SK-N-SH (cell line): ENCODE results near the gene SH3GL2. TPM values are rescaled to one million over a fixed set of nuclear protein-coding genes. Genes with fewer than 3 reads are reported as not detected.

Experiments
- CTCF ChIA-PET: fragments of 300-600, 350-600 bp; formaldehyde crosslinking; extraction: SDS; loops from one replicate; lab custom pipeline; 2021; lab: Yijun Ruan, JAX
- POLR2A ChIA-PET: fragments of 350-600 bp; sonication (Branson Sonifier 250); formaldehyde crosslinking; extraction: SDS; loops from one replicate; lab custom pipeline; 2020; ENCODE audit warnings: antibody characterized with exemption, inconsistent platforms; lab: Yijun Ruan, JAX
- DNase-seq: peaks from one replicate; pipeline ENCODE4 v3.0.0; 2012
- H2AFZ ChIP-seq: fragments of 200-600 bp; sonication (generic); 2 replicates; pipeline ENCODE4 v1.8.1; 2016; ENCODE audit warnings: antibody characterized with exemption, mild to moderate bottlenecking, low read depth
- H3F3A ChIP-seq: fragments of 200-600 bp; sonication (generic); replicated peaks from 2 replicates; pipeline ENCODE3; 2016; ENCODE audit warnings: antibody characterized with exemption, mild to moderate bottlenecking; ENCODE audit not compliant: insufficient read depth
- H3K27ac ChIP-seq, 2 experiments: fragments of 200-500 bp in 1 of 2; fragments of 200-600 bp in 1 of 2; sonication (Bioruptor generic) in 1 of 2; sonication (generic), shearing (Covaris generic) in 1 of 2; 2 replicates each; pipeline versions ENCODE4 v1.5.1 to v1.6.1; 2014 to 2016; ENCODE audit warnings: low read depth in 2 of 2, inconsistent platforms in 1 of 2, low read length in 1 of 2, mild to moderate bottlenecking in 1 of 2, mixed read lengths in 1 of 2
- H3K27me3 ChIP-seq: fragments of 200-600 bp; sonication (generic), shearing (Covaris generic); 2 replicates; pipeline ENCODE4 v1.6.1; 2016; ENCODE audit warnings: mixed run types; ENCODE audit not compliant: insufficient read depth
- H3K36me3 ChIP-seq, 2 experiments: fragments of 200-500 bp in 1 of 2; fragments of 200-600 bp in 1 of 2; sonication (Bioruptor generic) in 1 of 2; sonication (generic) in 1 of 2; replicated peaks in 1 of 2; 2 replicates each; pipeline versions ENCODE3 to v1.5.1; 2014 to 2016; ENCODE audit warnings: low read length in 1 of 2, mild to moderate bottlenecking in 1 of 2; ENCODE audit not compliant: insufficient read depth in 2 of 2, control insufficient read depth in 1 of 2
- H3K4me1 ChIP-seq, 2 experiments: fragments of 200-500 bp in 1 of 2; fragments of 200-600 bp in 1 of 2; sonication (Bioruptor generic) in 1 of 2; sonication (generic), shearing (Covaris generic) in 1 of 2; 2 replicates each; pipeline versions ENCODE4 v1.5.1 to v1.6.1; 2014 to 2016; ENCODE audit warnings: low read depth in 1 of 2, low read length in 1 of 2, mixed run types in 1 of 2; ENCODE audit not compliant: insufficient read depth in 2 of 2, control insufficient read depth in 1 of 2
- H3K4me2 ChIP-seq: fragments of 200-600 bp; sonication (generic), shearing (Covaris generic); 2 replicates; pipeline ENCODE4 v1.6.1; 2017; ENCODE audit warnings: mixed run types
- H3K4me3 ChIP-seq, 2 experiments: fragments of 200-500 bp in 1 of 2; fragments of 200-600 bp in 1 of 2; sonication (Bioruptor generic) in 1 of 2; sonication (generic), shearing (Covaris generic) in 1 of 2; 2 replicates each; pipeline versions ENCODE4 v1.5.1 to v1.8.1; 2014 to 2016; ENCODE audit warnings: low read depth in 2 of 2, inconsistent platforms in 1 of 2, low read length in 1 of 2, mild to moderate bottlenecking in 1 of 2, mixed read lengths in 1 of 2, moderate library complexity in 1 of 2
- H3K79me2 ChIP-seq: fragments of 200-600 bp; sonication (generic); 2 replicates; pipeline ENCODE4 v1.8.1; 2017; ENCODE audit warnings: mild to moderate bottlenecking; ENCODE audit not compliant: insufficient read depth
- H3K9ac ChIP-seq: fragments of 200-600 bp; sonication (generic); 2 replicates; pipeline ENCODE4 v1.6.1; 2017; ENCODE audit warnings: mixed run types
- H3K9me2 ChIP-seq: fragments of 200-600 bp; sonication (generic); 2 replicates; pipeline ENCODE4 v1.6.1; 2017; ENCODE audit warnings: mixed run types
- H3K9me3 ChIP-seq: fragments of 200-600 bp; sonication (generic); 2 replicates; pipeline ENCODE4 v1.6.1; 2017; ENCODE audit warnings: mixed run types, mild to moderate bottlenecking, moderate library complexity
- H4K20me1 ChIP-seq: fragments of 200-600 bp; sonication (generic); 2 replicates; pipeline ENCODE4 v1.6.1; 2017; ENCODE audit warnings: mild to moderate bottlenecking, mixed run types; ENCODE audit not compliant: insufficient read depth
- CHD2 ChIP-seq: fragments of 150-350 bp; IDR thresholded peaks from 2 replicates; pipeline ENCODE4 v1.6.1; 2018; ENCODE audit warnings: low read length; ENCODE audit not compliant: partially characterized antibody
- EP300 ChIP-seq, 2 experiments: IDR thresholded peaks; 2 replicates each; pipeline versions ENCODE4 v1.4.0 to v1.6.1; 2012; ENCODE audit warnings: borderline replicate concordance in 1 of 2, low read depth in 1 of 2, low read length in 1 of 2
- EZH2phosphoT487 ChIP-seq: fragments of 200-600 bp; sonication (generic); IDR thresholded peaks from 2 replicates; pipeline ENCODE4 v1.6.1; 2017; ENCODE audit warnings: low read depth, mixed run types, mild to moderate bottlenecking, antibody characterized with exemption, moderate library complexity, borderline replicate concordance
- FOSL2 ChIP-seq: IDR thresholded peaks from 2 replicates; pipeline ENCODE4 v1.4.0; 2012; ENCODE audit warnings: low read depth, mild to moderate bottlenecking, moderate library complexity, borderline replicate concordance
- JUND ChIP-seq: IDR thresholded peaks from 2 replicates; pipeline ENCODE4 v1.4.0; 2012
- MEF2A ChIP-seq: IDR thresholded peaks from 2 replicates; pipeline ENCODE4 v1.4.0; 2012; ENCODE audit warnings: low read depth, borderline replicate concordance
- NFIC ChIP-seq: IDR thresholded peaks from 2 replicates; pipeline ENCODE4 v1.4.0; 2012; ENCODE audit warnings: borderline replicate concordance
- RCOR1 ChIP-seq: fragments of 150-350 bp; IDR thresholded peaks from 2 replicates; pipeline ENCODE4 v1.6.1; 2017; ENCODE audit warnings: antibody characterized with exemption, low read length
- SMC3 ChIP-seq: IDR thresholded peaks from 2 replicates; pipeline ENCODE4 v1.6.1; 2012; ENCODE audit warnings: low read depth, low read length, improper control_type of control experiment
- TCF12 ChIP-seq: IDR thresholded peaks from 2 replicates; pipeline ENCODE4 v1.4.0; 2012
- TEAD4 ChIP-seq: IDR thresholded peaks from 2 replicates; pipeline ENCODE4 v1.4.0; 2012; ENCODE audit warnings: mild to moderate bottlenecking, borderline replicate concordance; ENCODE audit not compliant: insufficient read depth
- whole genome bisulfite sequencing: methylation state at CpG from one replicate; pipeline ENCODE4 v1.1.6; 2017; ENCODE audit warnings: low lambda C conversion rate; 5-methylcytosine and 5-hydroxymethylcytosine counted together
- polyA plus RNA-seq, 3 experiments: library from polyadenylated mRNA; depleted of rRNA; stranded (reverse); fragments of >200 nt; gene quantifications; 2 replicates each; pipeline ENCODE4 v1.2.3, GENCODE V29; 2012
- TF ChIP-seq, protein P1 (sequence below): fragments of 200-600 bp; sonication (generic); IDR thresholded peaks from 2 replicates; pipeline ENCODE4 v1.6.1; 2017; ENCODE audit warnings: antibody characterized with exemption, mild to moderate bottlenecking, moderate library complexity
- TF ChIP-seq, protein P2 (sequence below): fragments of 150-350 bp; IDR thresholded peaks from 2 replicates; pipeline ENCODE4 v1.6.1; 2017; ENCODE audit warnings: antibody characterized with exemption, low read length, low read depth, borderline replicate concordance
- TF ChIP-seq, protein P3 (sequence below): IDR thresholded peaks from 2 replicates; pipeline ENCODE4 v1.4.0; 2012; ENCODE audit warnings: low read depth
- TF ChIP-seq, protein P4 (sequence below): IDR thresholded peaks from 2 replicates; pipeline ENCODE4 v1.4.0; 2012; ENCODE audit warnings: low read depth, borderline replicate concordance
- TF ChIP-seq, protein P5 (sequence below): IDR thresholded peaks from 2 replicates; pipeline ENCODE4 v1.4.0; 2012; ENCODE audit warnings: low read depth, borderline replicate concordance
- TF ChIP-seq, protein P6 (sequence below): IDR thresholded peaks from 2 replicates; pipeline ENCODE4 v1.6.1; 2012; ENCODE audit warnings: mild to moderate bottlenecking, low read depth, low read length, moderate library complexity
- TF ChIP-seq, protein P7 (sequence below): IDR thresholded peaks from 2 replicates; pipeline ENCODE4; 2012

SH3GL2 gene
- polyA plus RNA-seq, 1 of the 3 experiments (the other 2 are of a cell fraction): 0.05 TPM

DNA sequence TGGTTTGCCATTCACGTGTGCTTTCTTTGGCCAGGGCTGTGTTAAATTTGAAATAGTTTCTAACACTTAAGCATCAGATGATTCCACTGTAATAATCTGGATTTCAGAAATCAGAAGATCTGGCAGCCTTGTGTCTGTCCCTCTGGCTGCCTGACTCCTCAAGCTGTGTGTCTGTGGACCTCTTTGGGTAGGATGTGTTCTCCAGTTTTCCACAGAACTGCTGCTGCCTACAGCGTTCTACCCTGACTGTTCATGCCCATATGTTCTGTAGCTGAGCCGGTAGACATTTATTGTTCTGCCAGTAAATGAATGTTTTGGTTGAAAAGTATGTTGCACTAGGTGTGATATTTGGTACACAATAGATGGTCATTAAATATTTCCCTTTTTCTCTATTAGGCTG, 81.3 kb downstream of the SH3GL2 start:
- no peak overlapping the region for H3K4me2 ChIP-seq
- no peak overlapping the region for H3K9ac ChIP-seq
- no peaks in the 10 kb centered on the region for H3K9me3 ChIP-seq
- ChIA-PET POLR2A (no interaction called here), CTCF (no interaction called here)
- H4K20me1 ChIP-seq: no peaks in the 10 kb centered on the region
- H3K9me2 ChIP-seq: no peaks in the 10 kb centered on the region
- H2AFZ ChIP-seq: no peak overlapping the region
- TF ChIP-seq, protein P1, sequence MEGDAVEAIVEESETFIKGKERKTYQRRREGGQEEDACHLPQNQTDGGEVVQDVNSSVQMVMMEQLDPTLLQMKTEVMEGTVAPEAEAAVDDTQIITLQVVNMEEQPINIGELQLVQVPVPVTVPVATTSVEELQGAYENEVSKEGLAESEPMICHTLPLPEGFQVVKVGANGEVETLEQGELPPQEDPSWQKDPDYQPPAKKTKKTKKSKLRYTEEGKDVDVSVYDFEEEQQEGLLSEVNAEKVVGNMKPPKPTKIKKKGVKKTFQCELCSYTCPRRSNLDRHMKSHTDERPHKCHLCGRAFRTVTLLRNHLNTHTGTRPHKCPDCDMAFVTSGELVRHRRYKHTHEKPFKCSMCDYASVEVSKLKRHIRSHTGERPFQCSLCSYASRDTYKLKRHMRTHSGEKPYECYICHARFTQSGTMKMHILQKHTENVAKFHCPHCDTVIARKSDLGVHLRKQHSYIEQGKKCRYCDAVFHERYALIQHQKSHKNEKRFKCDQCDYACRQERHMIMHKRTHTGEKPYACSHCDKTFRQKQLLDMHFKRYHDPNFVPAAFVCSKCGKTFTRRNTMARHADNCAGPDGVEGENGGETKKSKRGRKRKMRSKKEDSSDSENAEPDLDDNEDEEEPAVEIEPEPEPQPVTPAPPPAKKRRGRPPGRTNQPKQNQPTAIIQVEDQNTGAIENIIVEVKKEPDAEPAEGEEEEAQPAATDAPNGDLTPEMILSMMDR: no peak
- TF ChIP-seq JUND (no peak), NFIC (no peak), EP300 (IDR thresholded peaks at IDR 0.05; ENCODE audit: borderline replicate concordance in 1 of 2, low read depth in 1 of 2, low read length in 1 of 2) (no peak), EZH2phosphoT487 (no peak), MEF2A (no peak), FOSL2 (no peak), SMC3 (no peak), RCOR1 (no peak)
- TF ChIP-seq, protein P2, sequence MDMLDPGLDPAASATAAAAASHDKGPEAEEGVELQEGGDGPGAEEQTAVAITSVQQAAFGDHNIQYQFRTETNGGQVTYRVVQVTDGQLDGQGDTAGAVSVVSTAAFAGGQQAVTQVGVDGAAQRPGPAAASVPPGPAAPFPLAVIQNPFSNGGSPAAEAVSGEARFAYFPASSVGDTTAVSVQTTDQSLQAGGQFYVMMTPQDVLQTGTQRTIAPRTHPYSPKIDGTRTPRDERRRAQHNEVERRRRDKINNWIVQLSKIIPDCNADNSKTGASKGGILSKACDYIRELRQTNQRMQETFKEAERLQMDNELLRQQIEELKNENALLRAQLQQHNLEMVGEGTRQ: no peak
- TF ChIP-seq, protein P3, sequence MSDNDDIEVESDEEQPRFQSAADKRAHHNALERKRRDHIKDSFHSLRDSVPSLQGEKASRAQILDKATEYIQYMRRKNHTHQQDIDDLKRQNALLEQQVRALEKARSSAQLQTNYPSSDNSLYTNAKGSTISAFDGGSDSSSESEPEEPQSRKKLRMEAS: no peak
- TF ChIP-seq, protein P4, sequence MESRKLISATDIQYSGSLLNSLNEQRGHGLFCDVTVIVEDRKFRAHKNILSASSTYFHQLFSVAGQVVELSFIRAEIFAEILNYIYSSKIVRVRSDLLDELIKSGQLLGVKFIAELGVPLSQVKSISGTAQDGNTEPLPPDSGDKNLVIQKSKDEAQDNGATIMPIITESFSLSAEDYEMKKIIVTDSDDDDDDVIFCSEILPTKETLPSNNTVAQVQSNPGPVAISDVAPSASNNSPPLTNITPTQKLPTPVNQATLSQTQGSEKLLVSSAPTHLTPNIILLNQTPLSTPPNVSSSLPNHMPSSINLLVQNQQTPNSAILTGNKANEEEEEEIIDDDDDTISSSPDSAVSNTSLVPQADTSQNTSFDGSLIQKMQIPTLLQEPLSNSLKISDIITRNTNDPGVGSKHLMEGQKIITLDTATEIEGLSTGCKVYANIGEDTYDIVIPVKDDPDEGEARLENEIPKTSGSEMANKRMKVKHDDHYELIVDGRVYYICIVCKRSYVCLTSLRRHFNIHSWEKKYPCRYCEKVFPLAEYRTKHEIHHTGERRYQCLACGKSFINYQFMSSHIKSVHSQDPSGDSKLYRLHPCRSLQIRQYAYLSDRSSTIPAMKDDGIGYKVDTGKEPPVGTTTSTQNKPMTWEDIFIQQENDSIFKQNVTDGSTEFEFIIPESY: no peak
- no peaks in the 10 kb centered on the region for H3K36me3 ChIP-seq
- H3K4me3 ChIP-seq: no peak overlapping the region
- H3K27me3 ChIP-seq: no peaks in the 10 kb centered on the region; the same call in 1 of the 2 replicates
- no peak overlapping the region for H3K27ac ChIP-seq
- no peaks in the 10 kb centered on the region for H3K4me1 ChIP-seq
- WGBS: 35% methylated on average over 3 of the region's 3 CpGs
- no peaks in the 10 kb centered on the region for H3F3A ChIP-seq
- H3K79me2 ChIP-seq: no peaks in the 10 kb centered on the region
- no peak for DNase-seq

DNA sequence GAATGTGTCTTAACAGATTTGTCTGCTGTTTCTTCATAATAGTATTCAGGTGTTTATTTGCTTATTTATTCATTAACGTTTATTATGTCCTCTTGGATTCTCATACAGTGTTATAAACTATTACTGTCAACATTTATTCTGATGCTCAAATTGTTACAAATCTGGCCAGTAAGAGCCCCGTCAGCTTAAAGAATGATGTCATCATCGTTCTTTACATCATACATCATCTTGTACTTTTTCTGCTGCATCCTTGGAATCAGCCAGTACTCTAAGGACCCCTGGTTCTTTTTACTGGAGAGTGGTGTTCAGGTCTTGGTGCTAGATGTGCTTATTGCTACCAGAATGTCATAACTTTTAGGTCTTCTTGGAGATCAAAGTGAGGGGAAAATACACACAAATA, 86.6 kb downstream of the SH3GL2 start:
- Histone ChIP-seq H3K79me2 (no peaks in the 10 kb centered on the region), H3K27me3 (no peaks in the 10 kb centered on the region), H3K4me1 (no peaks in the 10 kb centered on the region), H3K27ac (no peak overlapping the region), H3K4me2 (no peak overlapping the region), H3K4me3 (no peak overlapping the region), H3K9me2 (no peaks in the 10 kb centered on the region), H3K9ac (no peak overlapping the region), H3K9me3 (no peaks in the 10 kb centered on the region), H3K36me3 (no peaks in the 10 kb centered on the region), H2AFZ (no peak overlapping the region), H3F3A (no peaks in the 10 kb centered on the region), H4K20me1 (no peaks in the 10 kb centered on the region)
- DNase-seq: no peak
- ChIA-PET CTCF (no interaction called here), POLR2A (no interaction called here)
- WGBS: 3% methylated on average over 3 of the region's 3 CpGs
- TF ChIP-seq TCF12: no peak
- TF ChIP-seq, protein P5, sequence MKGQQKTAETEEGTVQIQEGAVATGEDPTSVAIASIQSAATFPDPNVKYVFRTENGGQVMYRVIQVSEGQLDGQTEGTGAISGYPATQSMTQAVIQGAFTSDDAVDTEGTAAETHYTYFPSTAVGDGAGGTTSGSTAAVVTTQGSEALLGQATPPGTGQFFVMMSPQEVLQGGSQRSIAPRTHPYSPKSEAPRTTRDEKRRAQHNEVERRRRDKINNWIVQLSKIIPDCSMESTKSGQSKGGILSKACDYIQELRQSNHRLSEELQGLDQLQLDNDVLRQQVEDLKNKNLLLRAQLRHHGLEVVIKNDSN: no peak
- no peak for TF ChIP-seq SMC3
- TF ChIP-seq, protein P6, sequence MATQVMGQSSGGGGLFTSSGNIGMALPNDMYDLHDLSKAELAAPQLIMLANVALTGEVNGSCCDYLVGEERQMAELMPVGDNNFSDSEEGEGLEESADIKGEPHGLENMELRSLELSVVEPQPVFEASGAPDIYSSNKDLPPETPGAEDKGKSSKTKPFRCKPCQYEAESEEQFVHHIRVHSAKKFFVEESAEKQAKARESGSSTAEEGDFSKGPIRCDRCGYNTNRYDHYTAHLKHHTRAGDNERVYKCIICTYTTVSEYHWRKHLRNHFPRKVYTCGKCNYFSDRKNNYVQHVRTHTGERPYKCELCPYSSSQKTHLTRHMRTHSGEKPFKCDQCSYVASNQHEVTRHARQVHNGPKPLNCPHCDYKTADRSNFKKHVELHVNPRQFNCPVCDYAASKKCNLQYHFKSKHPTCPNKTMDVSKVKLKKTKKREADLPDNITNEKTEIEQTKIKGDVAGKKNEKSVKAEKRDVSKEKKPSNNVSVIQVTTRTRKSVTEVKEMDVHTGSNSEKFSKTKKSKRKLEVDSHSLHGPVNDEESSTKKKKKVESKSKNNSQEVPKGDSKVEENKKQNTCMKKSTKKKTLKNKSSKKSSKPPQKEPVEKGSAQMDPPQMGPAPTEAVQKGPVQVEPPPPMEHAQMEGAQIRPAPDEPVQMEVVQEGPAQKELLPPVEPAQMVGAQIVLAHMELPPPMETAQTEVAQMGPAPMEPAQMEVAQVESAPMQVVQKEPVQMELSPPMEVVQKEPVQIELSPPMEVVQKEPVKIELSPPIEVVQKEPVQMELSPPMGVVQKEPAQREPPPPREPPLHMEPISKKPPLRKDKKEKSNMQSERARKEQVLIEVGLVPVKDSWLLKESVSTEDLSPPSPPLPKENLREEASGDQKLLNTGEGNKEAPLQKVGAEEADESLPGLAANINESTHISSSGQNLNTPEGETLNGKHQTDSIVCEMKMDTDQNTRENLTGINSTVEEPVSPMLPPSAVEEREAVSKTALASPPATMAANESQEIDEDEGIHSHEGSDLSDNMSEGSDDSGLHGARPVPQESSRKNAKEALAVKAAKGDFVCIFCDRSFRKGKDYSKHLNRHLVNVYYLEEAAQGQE: no peak
- TF ChIP-seq, protein P7, sequence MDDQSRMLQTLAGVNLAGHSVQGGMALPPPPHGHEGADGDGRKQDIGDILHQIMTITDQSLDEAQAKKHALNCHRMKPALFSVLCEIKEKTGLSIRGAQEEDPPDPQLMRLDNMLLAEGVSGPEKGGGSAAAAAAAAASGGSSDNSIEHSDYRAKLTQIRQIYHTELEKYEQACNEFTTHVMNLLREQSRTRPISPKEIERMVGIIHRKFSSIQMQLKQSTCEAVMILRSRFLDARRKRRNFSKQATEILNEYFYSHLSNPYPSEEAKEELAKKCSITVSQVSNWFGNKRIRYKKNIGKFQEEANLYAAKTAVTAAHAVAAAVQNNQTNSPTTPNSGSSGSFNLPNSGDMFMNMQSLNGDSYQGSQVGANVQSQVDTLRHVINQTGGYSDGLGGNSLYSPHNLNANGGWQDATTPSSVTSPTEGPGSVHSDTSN: no peak
- no peak for TF ChIP-seq CHD2
- TF ChIP-seq TEAD4: no peak
